Activated B cell treated with CpG ODN at 0.5 μM for 24 hours (primary cell): ENCODE results near the gene UGT1A10. TPM values are rescaled to one million over a fixed set of nuclear protein-coding genes. Genes with fewer than 3 reads are reported as not detected.
A peak's percentile ranks its signal among the peaks of the same experiment; 100 is the strongest.

ENCODE experiments used
- ATAC-seq: fragments of 200-7000 bp; cut with Tn5 transposase; one replicate; pipeline ENCODE4 v1.10.0; 2021; ENCODE audit warnings: low read depth, mild to moderate bottlenecking, moderate library complexity
- CTCF ChIA-PET: fragments of 350-600 bp; sonication (Branson Sonifier 250); formaldehyde crosslinking; loops from one replicate; lab custom pipeline; 2021; ENCODE audit warnings: antibody characterized with exemption; lab: Charles Lee
- POLR2A ChIA-PET: fragments of 350-600 bp; sonication (Branson Sonifier 250); formaldehyde crosslinking; loops from one replicate; lab custom pipeline; 2021; ENCODE audit warnings: antibody characterized with exemption; lab: Charles Lee
- DNase-seq: peaks from one replicate; pipeline ENCODE4 v3.0.0; 2022
- H3K27ac Mint-ChIP-seq: one replicate; pipeline ENCODE4 v1.8.0; 2020; ENCODE audit warnings: mixed read lengths
- H3K27me3 Mint-ChIP-seq: one replicate; pipeline ENCODE4 v1.8.0; 2021; ENCODE audit warnings: mixed read lengths
- H3K36me3 Mint-ChIP-seq: one replicate; pipeline ENCODE4 v1.8.0; 2021; ENCODE audit warnings: low read depth, mixed read lengths
- H3K4me1 Mint-ChIP-seq: one replicate; pipeline ENCODE4 v1.8.0; 2021; ENCODE audit warnings: mixed read lengths
- H3K4me3 Mint-ChIP-seq: one replicate; pipeline ENCODE4 v1.8.0; 2020; ENCODE audit warnings: mild to moderate bottlenecking, mixed read lengths
- H3K9me3 Mint-ChIP-seq: one replicate; pipeline ENCODE4 v1.8.0; 2020; ENCODE audit warnings: mixed read lengths
- CTCF ChIP-seq: fragments of 200-600 bp; IDR thresholded peaks from one replicate; pipeline ENCODE4 v1.8.0; 2022; ENCODE audit warnings: antibody characterized with exemption, mild to moderate bottlenecking
- intact Hi-C: fragments of 100-400 bp; cut with micrococcal nuclease; formaldehyde crosslinking; loops from one replicate; pipeline ENCODE4 v1.15.1; 2024
- total RNA-seq: library from RNA; stranded (reverse); gene quantifications from 2 replicates; pipeline ENCODE4 v1.2.3, GENCODE V29; 2022

The UGT1A10 gene
- total RNA-seq, 1 donor from 2014 or later: not detected

DNA sequence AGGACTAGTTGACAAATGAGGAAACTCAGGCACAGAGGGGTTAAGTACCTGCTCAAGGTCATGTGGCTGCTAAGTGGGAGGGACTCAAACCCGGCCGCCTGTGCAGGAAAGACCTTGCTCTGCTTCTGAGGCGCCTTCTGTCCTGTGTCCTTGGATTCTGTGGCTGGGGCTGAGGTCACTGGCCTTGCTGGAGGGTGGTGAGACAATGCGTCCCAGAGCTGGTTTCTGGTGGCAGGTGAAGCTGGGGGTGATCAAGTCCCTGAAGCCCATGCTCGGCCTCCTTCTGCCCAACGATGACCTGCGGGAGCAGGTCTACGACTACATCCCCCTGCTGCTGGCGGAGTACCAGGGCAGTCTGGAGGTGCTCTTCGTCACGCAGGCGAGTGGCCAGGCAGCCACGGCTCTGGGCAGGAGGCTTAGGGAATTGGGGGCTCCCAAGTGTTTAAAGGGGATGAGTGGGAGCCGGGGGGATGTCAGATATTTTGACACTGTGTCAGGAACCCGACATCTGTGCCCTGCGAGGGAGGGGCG, 157.9 kb downstream of the UGT1A10 start:
- H3K27ac Mint-ChIP-seq: no peak overlapping the region
- no peaks in the 10 kb centered on the region for H3K9me3 Mint-ChIP-seq
- intact Hi-C loops: no loop called here
- no peak for ATAC-seq
- no peak for TF ChIP-seq CTCF
- no peaks in the 10 kb centered on the region for H3K4me1 Mint-ChIP-seq
- CTCF ChIA-PET: no interaction called here
- H3K4me3 Mint-ChIP-seq: no peak overlapping the region
- POLR2A ChIA-PET: no interaction called here
- no peaks in the 10 kb centered on the region for H3K36me3 Mint-ChIP-seq
- peaks cover 7% of the 10 kb centered on the region for H3K27me3 Mint-ChIP-seq
- DNase-seq: no peak

GRCh38 chr2:233795735-233796171, 159.5 kb downstream of the UGT1A10 start:
- Mint-ChIP-seq H3K27me3 (peaks cover 7% of the 10 kb centered on the region), H3K27ac (no peak overlapping the region), H3K4me1 (no peaks in the 10 kb centered on the region), H3K9me3 (peaks cover 2% of the 10 kb centered on the region), H3K36me3 (no peaks in the 10 kb centered on the region), H3K4me3 (no peak overlapping the region)
- POLR2A ChIA-PET: no interaction called here
- intact Hi-C loops: no loop called here
- ATAC-seq (no peak), DNase-seq (no peak)
- TF ChIP-seq CTCF: no peak
- CTCF ChIA-PET: no interaction called here

DNA sequence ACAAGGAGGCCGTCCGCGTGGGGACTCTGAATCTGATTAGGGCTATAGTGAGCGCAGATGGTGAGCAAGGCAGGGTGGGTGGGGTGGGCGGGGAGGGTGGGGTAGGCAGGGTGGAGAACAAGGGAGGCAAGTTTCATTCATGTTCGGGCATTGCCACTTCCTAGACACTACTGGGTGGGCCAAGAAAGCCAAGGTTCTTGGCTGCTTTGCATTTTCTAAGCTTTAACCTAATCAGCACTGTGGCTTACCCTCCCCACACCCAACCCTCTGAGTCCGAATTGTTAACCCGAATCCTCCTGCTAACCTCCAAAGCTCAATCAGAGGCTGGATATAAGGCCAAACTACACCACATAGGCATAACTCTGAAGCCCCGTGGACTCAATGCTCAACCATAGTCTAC, 160.0 kb downstream of the UGT1A10 start:
- Mint-ChIP-seq H3K27ac (no peak overlapping the region), H3K9me3 (peaks cover 2% of the 10 kb centered on the region), H3K36me3 (no peaks in the 10 kb centered on the region), H3K27me3 (peaks cover 7% of the 10 kb centered on the region), H3K4me1 (no peaks in the 10 kb centered on the region), H3K4me3 (no peak overlapping the region)
- ChIA-PET POLR2A (no interaction called here), CTCF (no interaction called here)
- no peak for DNase-seq
- intact Hi-C loops: no loop called here
- TF ChIP-seq CTCF: no peak
- ATAC-seq: no peak

DNA sequence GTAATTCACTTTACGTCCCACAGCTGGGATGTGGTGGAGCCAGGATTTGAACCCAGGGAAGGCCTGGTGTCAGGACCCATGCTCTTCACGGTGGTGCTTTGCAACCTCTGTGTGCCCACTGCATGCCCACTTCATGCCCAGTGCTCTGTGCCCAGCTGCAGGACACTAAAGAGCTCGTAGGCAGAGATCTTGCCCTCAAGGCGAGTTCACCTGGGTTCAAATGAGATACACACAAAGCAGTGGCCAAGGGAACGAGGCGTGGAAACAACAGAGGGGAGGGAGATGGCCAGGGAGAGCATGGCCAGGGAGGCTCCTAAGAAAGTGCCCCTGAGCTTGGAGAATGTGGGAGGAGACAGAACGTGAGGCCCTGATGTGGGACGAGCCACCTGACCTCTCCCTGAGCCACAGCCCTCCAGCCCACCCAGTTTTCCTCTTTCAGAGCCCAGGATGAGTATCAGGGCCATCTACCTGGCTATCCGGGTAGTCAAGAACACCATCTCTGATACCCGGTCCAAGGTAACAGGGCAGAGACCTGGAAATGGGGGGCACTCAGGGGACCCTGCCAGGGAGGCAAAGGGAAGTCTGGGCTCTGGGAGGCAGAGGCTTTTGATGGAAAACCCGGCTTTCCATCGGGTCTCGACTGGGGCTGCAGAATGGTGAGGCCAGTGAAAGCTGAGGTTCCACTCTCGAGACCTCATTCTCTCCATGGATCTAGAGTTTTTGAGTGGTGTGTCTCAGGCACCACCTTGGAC, 162.3 kb downstream of the UGT1A10 start:
- DNase-seq: peak; percentile 8
- ChIA-PET CTCF (no interaction called here), POLR2A (no interaction called here)
- intact Hi-C loops: no loop called here
- TF ChIP-seq CTCF: no peak
- H3K4me3 Mint-ChIP-seq: no peak overlapping the region
- H3K36me3 Mint-ChIP-seq: no peaks in the 10 kb centered on the region
- H3K27ac Mint-ChIP-seq: no peak overlapping the region
- peaks cover 10% of the 10 kb centered on the region for H3K27me3 Mint-ChIP-seq
- no peaks in the 10 kb centered on the region for H3K4me1 Mint-ChIP-seq
- no peak for ATAC-seq
- peaks cover 2% of the 10 kb centered on the region for H3K9me3 Mint-ChIP-seq

DNA sequence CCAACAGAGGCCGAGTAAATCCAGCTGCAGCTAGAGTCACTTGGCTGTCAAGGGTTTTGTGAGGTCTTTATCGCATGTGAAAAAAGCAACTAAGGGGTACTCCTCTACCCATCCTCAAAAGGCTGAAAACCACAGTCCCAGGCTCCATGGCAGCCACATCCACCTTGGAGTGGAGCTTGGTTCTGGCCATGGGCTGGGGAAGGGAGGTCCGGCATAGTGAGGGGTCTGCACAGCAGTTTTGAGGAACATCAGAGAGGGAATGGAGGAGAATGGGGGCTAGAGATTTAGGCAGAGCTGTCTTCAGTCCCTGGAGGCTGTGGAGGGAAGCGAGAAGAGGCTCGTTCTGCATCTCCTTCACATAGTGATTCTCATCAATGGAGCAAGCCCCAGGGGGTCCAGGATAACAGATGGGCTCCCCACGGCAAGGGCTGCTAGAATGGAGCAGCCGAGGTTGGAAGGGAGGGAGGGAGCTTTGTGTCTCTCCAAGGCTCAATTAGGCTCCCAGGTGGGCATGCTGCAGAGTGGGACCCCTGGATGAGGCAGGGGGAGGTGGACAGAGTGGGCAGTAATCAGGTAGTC, 162.9 kb downstream of the UGT1A10 start:
- H3K4me3 Mint-ChIP-seq: no peak overlapping the region

More for the DNA sequence above, 162.9 kb downstream of the UGT1A10 start:
- Mint-ChIP-seq H3K27ac (no peak overlapping the region), H3K36me3 (no peaks in the 10 kb centered on the region), H3K9me3 (peaks cover 2% of the 10 kb centered on the region), H3K4me1 (no peaks in the 10 kb centered on the region), H3K27me3 (peaks cover 16% of the 10 kb centered on the region)
- ATAC-seq (no peak), DNase-seq (peak; percentile 1)
- TF ChIP-seq CTCF: no peak
- CTCF ChIA-PET: no interaction called here
- POLR2A ChIA-PET: no interaction called here
- intact Hi-C loops: no loop called here
